HepG2 (cell line): ENCODE measurements around the gene COX10. TPM values are rescaled to one million over a fixed set of nuclear protein-coding genes. Genes with fewer than 3 reads are reported as not detected.

Experiments used
- ATAC-seq: fragments of 200-7000 bp; cut with Tn5 transposase; 3 replicates; pipeline ENCODE4 v1.9.1; 2020; ENCODE audit warnings: mild to moderate bottlenecking, moderate library complexity
- BruUV-seq: library from RNA; stranded (reverse); fragments of 400-500 nt; replicated peaks from 2 replicates; lab custom pipeline; 2021; lab: Mats Ljungman, UMichigan
- CTCF ChIA-PET: fragments of 300-600 bp; formaldehyde crosslinking; extraction: SDS; loops from one replicate; lab custom pipeline; 2021; ENCODE audit warnings: low total read pairs, inconsistent platforms, low intra/inter-chr PET ratio; lab: Yijun Ruan, JAX
- POLR2A ChIA-PET: fragments of 350-600 bp; sonication (Branson Sonifier 250); formaldehyde crosslinking; loops from one replicate; lab custom pipeline; 2020; ENCODE audit warnings: antibody characterized with exemption, inconsistent platforms; lab: Yijun Ruan, JAX
- DNase-seq: peaks from one replicate; pipeline ENCODE4 v3.0.0-alpha.2; 2015; ENCODE audit warnings: low spot score
- FAIRE-seq: peaks from 3 replicates; lab custom pipeline; 2011; peaks lifted over from hg19 to GRCh38; lab: Jason Lieb, UNC
- H2AFZ ChIP-seq: one replicate; pipeline ENCODE4 v1.6.1; 2011; ENCODE audit warnings: low read length, inconsistent platforms
- H3K27ac ChIP-seq: fragments of 300-600 bp; 3 replicates; pipeline ENCODE4 v1.8.0; 2011; ENCODE audit warnings: mixed run types, mild to moderate bottlenecking, mixed read lengths, low read length, inconsistent platforms; ENCODE audit not compliant: insufficient read depth; ENCODE audit errors: extremely low read length
- H3K27me3 ChIP-seq, 2 experiments: fragments of 200-600 bp in 1 of 2; 2 replicates in 1 of 2; 3 replicates in 1 of 2; pipeline versions ENCODE4 v1.6.0 to v1.8.0; 2011; ENCODE audit warnings: low read length in 2 of 2, mild to moderate bottlenecking in 2 of 2, moderate library complexity in 2 of 2, inconsistent platforms in 1 of 2; ENCODE audit not compliant: insufficient read depth in 2 of 2, control insufficient read depth in 1 of 2
- H3K36me3 ChIP-seq, 2 experiments: fragments of 200-600 bp in 1 of 2; replicated peaks in 1 of 2; 2 replicates in 1 of 2; 3 replicates in 1 of 2; pipeline versions ENCODE4 v1.5.1 to v1.8.0; 2011; ENCODE audit warnings: low read length in 2 of 2, inconsistent platforms in 1 of 2; ENCODE audit not compliant: insufficient read depth in 2 of 2, control insufficient read depth in 1 of 2
- H3K4me1 ChIP-seq: 2 replicates; pipeline ENCODE4 v1.5.1; 2012; ENCODE audit warnings: low read length, inconsistent platforms; ENCODE audit not compliant: insufficient read depth
- H3K4me2 ChIP-seq: 2 replicates; pipeline ENCODE4 v1.6.0; 2011; ENCODE audit warnings: low read depth, low read length, inconsistent platforms
- H3K4me3 ChIP-seq, 3 experiments: fragments of 200-600 bp in 1 of 3; sonication (generic), shearing (Covaris generic) in 1 of 3; replicated peaks in 1 of 3; 2 replicates each; pipeline ENCODE4 v1.5.1; 2011 to 2016; ENCODE audit warnings: low read length in 3 of 3, inconsistent platforms in 2 of 3, low read depth in 2 of 3, mild to moderate bottlenecking in 2 of 3, control low read depth in 1 of 3, mixed read lengths in 1 of 3; ENCODE audit not compliant: insufficient read depth in 1 of 3
- H3K79me2 ChIP-seq: one replicate; pipeline ENCODE4 v1.6.1; 2011; ENCODE audit warnings: low read length, inconsistent platforms; ENCODE audit not compliant: insufficient read depth
- H3K9ac ChIP-seq: 2 replicates; pipeline ENCODE4 v1.6.0; 2011; ENCODE audit warnings: mild to moderate bottlenecking, low read depth, low read length, inconsistent platforms; ENCODE audit not compliant: insufficient read depth
- H3K9me3 ChIP-seq: 2 replicates; pipeline ENCODE4 v1.5.1; 2012; ENCODE audit warnings: mild to moderate bottlenecking, low read length
- H4K20me1 ChIP-seq: 2 replicates; pipeline ENCODE4 v1.6.0; 2011; ENCODE audit warnings: inconsistent platforms, mild to moderate bottlenecking, low read length, moderate library complexity; ENCODE audit not compliant: insufficient read depth
- IKZF4 ChIP-seq: sonication (generic); formaldehyde crosslinking; IDR thresholded peaks from 2 replicates; pipeline ENCODE4 v1.5.1; 2020; ENCODE audit warnings: borderline replicate concordance, mild to moderate bottlenecking, low read depth, missing genetic modification reagents; ENCODE audit errors: not compliant biosample characterization
- IRF2 ChIP-seq: IDR thresholded peaks from 2 replicates; pipeline ENCODE4 v1.6.1; 2018; ENCODE audit warnings: missing genetic modification reagents, missing compliant biosample characterization
- KAT7 ChIP-seq: IDR thresholded peaks from 2 replicates; pipeline ENCODE4 v1.6.1; 2018; ENCODE audit warnings: borderline replicate concordance, missing compliant biosample characterization
- MTF1 ChIP-seq: sonication (generic); formaldehyde crosslinking; IDR thresholded peaks from 2 replicates; pipeline ENCODE4 v1.5.0; 2020; ENCODE audit warnings: missing genetic modification reagents
- PHF8 ChIP-seq: sonication (generic); formaldehyde crosslinking; IDR thresholded peaks from 2 replicates; pipeline ENCODE4 v1.5.0; 2020; ENCODE audit warnings: missing genetic modification reagents
- YEATS2 ChIP-seq: sonication (generic); formaldehyde crosslinking; IDR thresholded peaks from 2 replicates; pipeline ENCODE4 v1.4.0; 2020; ENCODE audit warnings: missing genetic modification reagents, borderline replicate concordance
- ZNF292 ChIP-seq: sonication (generic); formaldehyde crosslinking; IDR thresholded peaks from 2 replicates; pipeline ENCODE4 v1.8.1; 2022; ENCODE audit warnings: mild to moderate bottlenecking, low read depth, missing genetic modification reagents, borderline replicate concordance
- ZNF749 ChIP-seq: sonication (generic); formaldehyde crosslinking; IDR thresholded peaks from 2 replicates; pipeline ENCODE4 v1.8.0; 2022; ENCODE audit warnings: mild to moderate bottlenecking, missing genetic modification reagents, moderate library complexity, borderline replicate concordance
- WGBS: methylation state at CpG from one replicate; pipeline ENCODE4 v1.1.6; 2017; ENCODE audit warnings: low lambda C conversion rate; 5-methylcytosine and 5-hydroxymethylcytosine counted together
- in situ Hi-C: cut with HindIII; loops from 2 replicates; pipeline ENCODE4 v1.10.0; 2017; ENCODE audit warnings: low pct_unique_long_range_greater_than_20kb; ENCODE audit not compliant: extremely low pct_ligation_motif_present
- intact Hi-C: fragments of 100-400 bp; cut with micrococcal nuclease; formaldehyde crosslinking; loops from one replicate; pipeline ENCODE4 v1.10.0; 2022; ENCODE audit not compliant: unreplicated experiment
- polyA plus RNA-seq, 8 experiments: library from polyadenylated mRNA; depleted of rRNA in 3 of 8; stranded (reverse) in 7 of 8; unstranded in 1 of 8; fragments of >200 nt; fragmentation: Illumina TruSeq in 4 of 8; extraction: Trizol in 4 of 8; gene quantifications; 2 replicates each; pipeline versions ENCODE4 v1.2.1 to v1.2.3, GENCODE V29; 2011 to 2016; ENCODE audit warnings: low read depth in 4 of 8, missing spikeins in 1 of 8, mixed read lengths in 1 of 8; ENCODE audit not compliant: insufficient read depth in 1 of 8
- total RNA-seq, 5 experiments: library from RNA; depleted of rRNA; stranded (reverse); fragments of >200 nt; fragmentation: Illumina TruSeq; extraction: Trizol; gene quantifications; 2 replicates each; pipeline ENCODE4 v1.2.3, GENCODE V29; 2016; ENCODE audit warnings: low read depth in 1 of 5
- TF ChIP-seq, protein P1 (sequence below): sonication (generic); formaldehyde crosslinking; IDR thresholded peaks from 2 replicates; pipeline ENCODE4 v1.4.0; 2020; ENCODE audit warnings: mild to moderate bottlenecking, missing genetic modification reagents
- TF ChIP-seq, protein P2 (sequence below): sonication (generic); formaldehyde crosslinking; IDR thresholded peaks from 2 replicates; pipeline ENCODE4 v1.4.0; 2020; ENCODE audit warnings: mild to moderate bottlenecking, missing genetic modification reagents, borderline replicate concordance
- TF ChIP-seq, protein P3 (sequence below): sonication (generic); formaldehyde crosslinking; IDR thresholded peaks from 2 replicates; pipeline ENCODE4 v1.5.0; 2020; ENCODE audit warnings: missing genetic modification reagents, mild to moderate bottlenecking, borderline replicate concordance

COX10 gene
- total and polyA plus RNA-seq, 2 of the 13 experiments (the other 11 are each of a cell fraction or from before 2014, with no cell fraction given): 13.9 to 20.1 TPM

DNA sequence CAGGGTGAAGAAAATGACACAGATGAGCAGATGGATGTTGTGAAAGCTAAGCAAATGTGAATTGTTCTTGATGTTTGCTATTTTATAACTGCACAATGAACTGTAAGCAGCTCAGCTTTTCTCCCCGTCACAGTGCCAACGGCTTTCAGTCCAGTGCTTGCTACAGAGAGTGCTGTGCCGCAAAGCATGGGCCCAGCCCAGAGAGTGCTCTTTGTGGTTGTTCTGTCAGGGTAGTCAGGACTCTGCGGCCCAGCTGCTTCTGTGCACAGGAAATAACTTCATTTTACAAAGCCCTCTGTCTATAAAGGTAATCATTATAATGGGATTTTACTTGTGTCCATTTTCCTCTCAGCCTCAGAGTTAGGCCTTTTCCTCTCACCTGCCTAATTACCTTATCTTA lies 128.3 kb downstream of the COX10 start (continued):
- TF ChIP-seq KAT7 (CRISPR knock-in tag) (no peak), ZNF292 (CRISPR knock-in tag) (no peak)
- TF ChIP-seq, all 625 proteins: peak for 0

DNA sequence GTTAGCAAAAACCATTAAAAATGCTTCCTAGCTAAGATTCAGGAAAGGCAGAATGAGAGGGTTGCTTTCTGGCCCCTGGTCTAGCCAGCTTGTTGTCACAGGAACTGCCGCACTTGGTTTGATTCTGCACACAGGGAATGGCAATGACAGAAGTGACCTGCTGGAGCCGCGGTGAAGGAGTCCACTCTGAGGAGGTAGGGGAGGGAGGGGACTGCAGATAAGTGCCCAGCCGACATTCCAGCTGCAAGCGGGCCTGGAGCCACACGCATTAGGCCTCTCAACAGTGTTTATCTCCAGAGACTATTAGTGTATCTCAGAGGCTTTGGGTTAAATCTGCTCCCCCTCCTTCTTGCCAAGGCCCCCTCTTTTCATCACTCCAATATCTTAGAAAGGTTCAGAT lies 128.7 kb downstream of the COX10 start:
- ChIA-PET POLR2A (no interaction called here), CTCF (no interaction called here)
- Histone ChIP-seq H3K4me3 (no peak overlapping the region), H3K36me3 (peaks cover 4 to 23% of the 10 kb centered on the region in 2 experiments; a peak in 4 of 5 replicates), H3K79me2 (no peaks in the 10 kb centered on the region), H3K4me1 (no peaks in the 10 kb centered on the region), H3K4me2 (no peak overlapping the region), H3K9me3 (no peaks in the 10 kb centered on the region), H4K20me1 (no peaks in the 10 kb centered on the region), H2AFZ (no peak overlapping the region), H3K9ac (no peak overlapping the region), H3K27me3 (no peaks in the 10 kb centered on the region), H3K27ac (no peak overlapping the region)
- 97% methylated on average over 6 of the region's 6 CpGs for WGBS
- FAIRE-seq: no peak
- ATAC-seq: no peak
- BruUV-seq: no TSS peak
- intact Hi-C loops: no loop called here
- no peak for DNase-seq
- in situ Hi-C loops: no loop called here
- TF ChIP-seq IRF2 (CRISPR knock-in tag) (no peak), YEATS2 (CRISPR knock-in tag) (no peak), ZNF749 (CRISPR knock-in tag) (no peak), IKZF4 (CRISPR knock-in tag) (no peak), MTF1 (CRISPR knock-in tag) (no peak), PHF8 (CRISPR knock-in tag) (no peak)
- TF ChIP-seq, protein P1, sequence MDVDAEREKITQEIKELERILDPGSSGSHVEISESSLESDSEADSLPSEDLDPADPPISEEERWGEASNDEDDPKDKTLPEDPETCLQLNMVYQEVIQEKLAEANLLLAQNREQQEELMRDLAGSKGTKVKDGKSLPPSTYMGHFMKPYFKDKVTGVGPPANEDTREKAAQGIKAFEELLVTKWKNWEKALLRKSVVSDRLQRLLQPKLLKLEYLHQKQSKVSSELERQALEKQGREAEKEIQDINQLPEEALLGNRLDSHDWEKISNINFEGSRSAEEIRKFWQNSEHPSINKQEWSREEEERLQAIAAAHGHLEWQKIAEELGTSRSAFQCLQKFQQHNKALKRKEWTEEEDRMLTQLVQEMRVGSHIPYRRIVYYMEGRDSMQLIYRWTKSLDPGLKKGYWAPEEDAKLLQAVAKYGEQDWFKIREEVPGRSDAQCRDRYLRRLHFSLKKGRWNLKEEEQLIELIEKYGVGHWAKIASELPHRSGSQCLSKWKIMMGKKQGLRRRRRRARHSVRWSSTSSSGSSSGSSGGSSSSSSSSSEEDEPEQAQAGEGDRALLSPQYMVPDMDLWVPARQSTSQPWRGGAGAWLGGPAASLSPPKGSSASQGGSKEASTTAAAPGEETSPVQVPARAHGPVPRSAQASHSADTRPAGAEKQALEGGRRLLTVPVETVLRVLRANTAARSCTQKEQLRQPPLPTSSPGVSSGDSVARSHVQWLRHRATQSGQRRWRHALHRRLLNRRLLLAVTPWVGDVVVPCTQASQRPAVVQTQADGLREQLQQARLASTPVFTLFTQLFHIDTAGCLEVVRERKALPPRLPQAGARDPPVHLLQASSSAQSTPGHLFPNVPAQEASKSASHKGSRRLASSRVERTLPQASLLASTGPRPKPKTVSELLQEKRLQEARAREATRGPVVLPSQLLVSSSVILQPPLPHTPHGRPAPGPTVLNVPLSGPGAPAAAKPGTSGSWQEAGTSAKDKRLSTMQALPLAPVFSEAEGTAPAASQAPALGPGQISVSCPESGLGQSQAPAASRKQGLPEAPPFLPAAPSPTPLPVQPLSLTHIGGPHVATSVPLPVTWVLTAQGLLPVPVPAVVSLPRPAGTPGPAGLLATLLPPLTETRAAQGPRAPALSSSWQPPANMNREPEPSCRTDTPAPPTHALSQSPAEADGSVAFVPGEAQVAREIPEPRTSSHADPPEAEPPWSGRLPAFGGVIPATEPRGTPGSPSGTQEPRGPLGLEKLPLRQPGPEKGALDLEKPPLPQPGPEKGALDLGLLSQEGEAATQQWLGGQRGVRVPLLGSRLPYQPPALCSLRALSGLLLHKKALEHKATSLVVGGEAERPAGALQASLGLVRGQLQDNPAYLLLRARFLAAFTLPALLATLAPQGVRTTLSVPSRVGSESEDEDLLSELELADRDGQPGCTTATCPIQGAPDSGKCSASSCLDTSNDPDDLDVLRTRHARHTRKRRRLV (CRISPR knock-in tag): no peak
- TF ChIP-seq, protein P2, sequence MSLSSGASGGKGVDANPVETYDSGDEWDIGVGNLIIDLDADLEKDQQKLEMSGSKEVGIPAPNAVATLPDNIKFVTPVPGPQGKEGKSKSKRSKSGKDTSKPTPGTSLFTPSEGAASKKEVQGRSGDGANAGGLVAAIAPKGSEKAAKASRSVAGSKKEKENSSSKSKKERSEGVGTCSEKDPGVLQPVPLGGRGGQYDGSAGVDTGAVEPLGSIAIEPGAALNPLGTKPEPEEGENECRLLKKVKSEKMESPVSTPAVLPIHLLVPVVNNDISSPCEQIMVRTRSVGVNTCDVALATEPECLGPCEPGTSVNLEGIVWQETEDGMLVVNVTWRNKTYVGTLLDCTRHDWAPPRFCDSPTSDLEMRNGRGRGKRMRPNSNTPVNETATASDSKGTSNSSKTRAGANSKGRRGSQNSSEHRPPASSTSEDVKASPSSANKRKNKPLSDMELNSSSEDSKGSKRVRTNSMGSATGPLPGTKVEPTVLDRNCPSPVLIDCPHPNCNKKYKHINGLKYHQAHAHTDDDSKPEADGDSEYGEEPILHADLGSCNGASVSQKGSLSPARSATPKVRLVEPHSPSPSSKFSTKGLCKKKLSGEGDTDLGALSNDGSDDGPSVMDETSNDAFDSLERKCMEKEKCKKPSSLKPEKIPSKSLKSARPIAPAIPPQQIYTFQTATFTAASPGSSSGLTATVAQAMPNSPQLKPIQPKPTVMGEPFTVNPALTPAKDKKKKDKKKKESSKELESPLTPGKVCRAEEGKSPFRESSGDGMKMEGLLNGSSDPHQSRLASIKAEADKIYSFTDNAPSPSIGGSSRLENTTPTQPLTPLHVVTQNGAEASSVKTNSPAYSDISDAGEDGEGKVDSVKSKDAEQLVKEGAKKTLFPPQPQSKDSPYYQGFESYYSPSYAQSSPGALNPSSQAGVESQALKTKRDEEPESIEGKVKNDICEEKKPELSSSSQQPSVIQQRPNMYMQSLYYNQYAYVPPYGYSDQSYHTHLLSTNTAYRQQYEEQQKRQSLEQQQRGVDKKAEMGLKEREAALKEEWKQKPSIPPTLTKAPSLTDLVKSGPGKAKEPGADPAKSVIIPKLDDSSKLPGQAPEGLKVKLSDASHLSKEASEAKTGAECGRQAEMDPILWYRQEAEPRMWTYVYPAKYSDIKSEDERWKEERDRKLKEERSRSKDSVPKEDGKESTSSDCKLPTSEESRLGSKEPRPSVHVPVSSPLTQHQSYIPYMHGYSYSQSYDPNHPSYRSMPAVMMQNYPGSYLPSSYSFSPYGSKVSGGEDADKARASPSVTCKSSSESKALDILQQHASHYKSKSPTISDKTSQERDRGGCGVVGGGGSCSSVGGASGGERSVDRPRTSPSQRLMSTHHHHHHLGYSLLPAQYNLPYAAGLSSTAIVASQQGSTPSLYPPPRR: no peak
- TF ChIP-seq, protein P3, sequence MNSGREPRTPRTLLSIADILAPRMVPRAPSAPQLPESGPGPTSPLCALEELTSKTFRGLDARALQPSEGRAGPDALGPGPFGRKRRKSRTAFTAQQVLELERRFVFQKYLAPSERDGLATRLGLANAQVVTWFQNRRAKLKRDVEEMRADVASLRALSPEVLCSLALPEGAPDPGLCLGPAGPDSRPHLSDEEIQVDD: no peak
